GM21367 (cell line): Measurements from ENCODE around the gene SOS1.
"Not testable (repeated sequence)": the region's sequence is repeated elsewhere in the genome, so short reads cannot be mapped to it uniquely, and the experiment has no call there.

ENCODE experiments used
- ATAC-seq: cut with Tn5 transposase; IDR thresholded peaks from one replicate; pipeline ENCODE4 v1.9.1; 2021; ENCODE audit not compliant: unreplicated experiment

SOS1 gene

GRCh38 chr2:39139511-39140237 lies 18.8 kb upstream of the SOS1 start:
- no peak for ATAC-seq

GRCh38 chr2:39138837-39139211 lies 18.0 kb upstream of the SOS1 start:
- no peak for ATAC-seq

- not testable (repeated sequence) for ATAC-seq
Observed at GRCh38 chr2:39138187-39138836, 17.5 kb upstream of the SOS1 start.

- no peak for ATAC-seq
Observed at GRCh38 chr2:39136799-39137198, 15.9 kb upstream of the SOS1 start.

GRCh38 chr2:39135690-39136259 lies 14.9 kb upstream of the SOS1 start:
- no peak for ATAC-seq

- no peak for ATAC-seq
Observed at GRCh38 chr2:39133215-39133851, 12.5 kb upstream of the SOS1 start.

GRCh38 chr2:39128919-39129391 lies 8.1 kb upstream of the SOS1 start:
- peak; percentile 36 for ATAC-seq

GRCh38 chr2:39127973-39128372 lies 7.1 kb upstream of the SOS1 start:
- ATAC-seq: peak; percentile 48

- no peak for ATAC-seq
Observed at GRCh38 chr2:39124746-39125057, 3.9 kb upstream of the SOS1 start.

- peak; percentile 55 for ATAC-seq
Observed at GRCh38 chr2:39124000-39124745, 3.3 kb upstream of the SOS1 start.

GRCh38 chr2:39123436-39123999 lies 2.7 kb upstream of the SOS1 start:
- ATAC-seq: no peak

- no peak for ATAC-seq
Observed at GRCh38 chr2:39121523-39122063, 742 bp upstream of the SOS1 start.

GRCh38 chr2:39120521-39120770 lies 405 bp downstream of the SOS1 start:
- ATAC-seq: peak; percentile 9

GRCh38 chr2:39119732-39120520 lies 925 bp downstream of the SOS1 start:
- ATAC-seq: peak; percentile 20

- no peak for ATAC-seq
Observed at GRCh38 chr2:39118786-39119499, 1.9 kb downstream of the SOS1 start.

GRCh38 chr2:39115556-39115955 lies 5.3 kb downstream of the SOS1 start:
- ATAC-seq: no peak

- no peak for ATAC-seq
Observed at GRCh38 chr2:39114771-39115170, 6.1 kb downstream of the SOS1 start.

GRCh38 chr2:39109537-39109936 lies 11.3 kb downstream of the SOS1 start:
- no peak for ATAC-seq

GRCh38 chr2:39108377-39108776 lies 12.5 kb downstream of the SOS1 start:
- ATAC-seq: no peak
